Measurements from ENCODE around the gene RYR2.

DNA sequence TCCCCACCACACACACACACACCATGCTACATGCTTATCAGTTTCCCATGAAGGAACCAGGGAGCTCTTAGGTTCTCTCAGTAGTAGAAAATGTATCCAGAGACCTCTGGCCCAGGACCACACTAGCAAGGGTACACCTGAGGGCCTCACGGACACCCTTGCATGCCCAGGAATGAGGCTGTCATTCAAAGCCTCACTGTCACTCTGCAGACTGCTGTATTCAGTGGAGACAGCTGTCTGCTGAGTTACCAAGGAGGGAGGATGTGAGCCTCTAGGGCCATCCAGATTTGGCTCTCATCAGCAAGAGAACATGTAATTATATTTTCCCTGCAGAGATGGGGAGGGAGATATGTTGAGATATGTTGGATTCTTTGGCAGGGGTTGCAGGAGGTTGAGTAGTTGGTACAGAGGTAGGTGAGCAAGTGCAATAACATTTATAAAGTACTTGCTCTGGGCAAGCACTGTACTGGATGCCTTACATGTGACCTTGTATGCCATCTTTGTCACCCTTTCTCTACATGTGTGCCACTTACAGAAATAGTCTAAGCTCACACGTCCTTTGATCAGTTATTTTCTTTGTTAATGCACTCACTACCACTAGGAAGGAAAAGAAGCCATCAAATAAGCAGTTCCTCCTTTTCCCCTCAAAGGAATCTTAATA lies 598.2 kb downstream of the RYR2 start:
- TF ChIP-seq RNF2 (IDR thresholded peaks at IDR 0.05; ENCODE audit: borderline replicate concordance, low read depth), result no peak
- no peak for TF ChIP-seq CTCF (IDR thresholded peaks at IDR 0.05)
- TF ChIP-seq RCOR1 (IDR thresholded peaks at IDR 0.05; ENCODE audit: low read depth, low read length), result no peak
- no peak for TF ChIP-seq JUN (IDR thresholded peaks at IDR 0.05)
- TF ChIP-seq KDM1A (IDR thresholded peaks at IDR 0.05; ENCODE audit: low read depth), result no peak

All from A549 (cell line).